ENCODE measurements around the gene RTF1.
"Not testable (repeated sequence)": the region's sequence is repeated elsewhere in the genome, so short reads cannot be mapped to it uniquely, and the experiment has no call there.

Gene RTF1

GRCh38 chr15:41438206-41438605 lies 21.3 kb downstream of the RTF1 start:
- DNase-seq: no peak

- not testable (repeated sequence) for DNase-seq
Measured at GRCh38 chr15:41438745-41439144, 21.9 kb downstream of the RTF1 start.

GRCh38 chr15:41443275-41443674 lies 26.4 kb downstream of the RTF1 start:
- no peak for DNase-seq

GRCh38 chr15:41445399-41445798 lies 28.5 kb downstream of the RTF1 start:
- DNase-seq: no peak

GRCh38 chr15:41462084-41462795 lies 45.3 kb downstream of the RTF1 start:
- DNase-seq: no peak

GRCh38 chr15:41464889-41465580 lies 48.1 kb downstream of the RTF1 start:
- no peak for DNase-seq

GRCh38 chr15:41465822-41466421 lies 49.0 kb downstream of the RTF1 start:
- DNase-seq: no peak

DNA sequence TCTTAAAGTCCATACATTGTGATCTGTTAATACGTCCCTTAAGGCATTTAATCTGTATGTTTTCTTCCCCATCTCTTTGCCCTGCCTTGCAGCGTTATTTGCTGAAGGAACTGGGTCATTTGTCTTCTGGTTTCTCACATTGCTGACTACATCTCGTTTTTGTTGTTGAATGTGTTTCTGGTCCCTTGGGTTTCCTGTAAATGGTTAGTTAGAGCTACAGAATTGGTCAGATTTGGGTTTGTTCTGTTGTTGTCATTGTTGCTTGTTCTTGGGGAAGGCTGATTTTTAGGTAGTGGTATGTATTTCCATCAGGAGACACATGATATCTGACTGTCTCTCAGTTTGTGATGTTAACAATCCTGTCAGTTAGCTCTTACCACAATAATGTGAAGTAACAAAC lies 49.8 kb downstream of the RTF1 start:
- no peak for DNase-seq

GRCh38 chr15:41469644-41470043 lies 52.7 kb downstream of the RTF1 start:
- DNase-seq: not testable (repeated sequence)

GRCh38 chr15:41473418-41473817 lies 56.5 kb downstream of the RTF1 start:
- DNase-seq: no peak

- no peak for DNase-seq
Measured at GRCh38 chr15:41474436-41474835, 57.5 kb downstream of the RTF1 start.

DNA sequence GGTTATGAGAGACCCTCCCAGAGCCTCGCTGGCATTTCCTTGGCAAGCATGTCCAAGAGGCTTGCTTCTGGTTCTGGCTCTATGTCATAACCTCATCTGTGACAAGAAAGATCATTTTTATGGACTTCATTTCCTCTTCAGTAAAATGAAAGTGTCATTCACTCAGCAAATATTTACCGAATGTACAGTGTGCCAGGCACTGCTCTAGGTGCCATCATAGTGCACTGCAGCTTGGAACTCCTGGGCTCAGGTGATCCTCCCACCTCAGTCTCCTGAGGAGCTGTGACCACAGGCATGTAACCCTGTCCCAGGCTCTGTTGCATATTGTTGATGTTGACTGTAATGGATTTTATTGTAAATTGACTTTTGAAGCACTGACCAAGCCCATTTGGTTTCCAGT lies 58.0 kb downstream of the RTF1 start:
- peak; percentile 30 for DNase-seq

- no peak for DNase-seq
Measured at GRCh38 chr15:41476416-41477048, 59.6 kb downstream of the RTF1 start.

GRCh38 chr15:41480396-41481140 lies 63.7 kb downstream of the RTF1 start:
- no peak for DNase-seq

- DNase-seq: no peak
Measured at GRCh38 chr15:41482110-41482877, 65.4 kb downstream of the RTF1 start.

GRCh38 chr15:41483115-41483514 lies 66.2 kb downstream of the RTF1 start:
- no peak for DNase-seq

DNA sequence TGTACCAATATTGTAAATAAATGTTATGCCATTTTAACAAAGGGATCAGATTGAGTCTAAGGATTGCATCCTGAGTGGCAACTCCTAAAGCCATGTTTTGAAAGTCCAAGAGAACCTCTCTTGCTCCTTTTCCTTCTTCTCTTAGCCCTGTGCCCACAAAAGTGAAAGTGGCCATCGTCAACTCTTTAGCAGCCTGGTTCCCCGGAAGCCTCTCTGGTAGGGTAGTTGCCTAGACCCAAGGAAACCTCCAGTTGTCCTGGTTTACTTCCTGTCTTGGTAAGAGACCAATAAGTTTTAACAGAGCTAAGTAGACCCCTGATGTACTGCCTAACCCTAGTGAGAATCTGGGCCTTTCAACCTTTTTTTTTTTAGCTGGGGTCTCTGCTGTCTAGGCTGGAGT lies 66.6 kb downstream of the RTF1 start:
- no peak for DNase-seq

DNA sequence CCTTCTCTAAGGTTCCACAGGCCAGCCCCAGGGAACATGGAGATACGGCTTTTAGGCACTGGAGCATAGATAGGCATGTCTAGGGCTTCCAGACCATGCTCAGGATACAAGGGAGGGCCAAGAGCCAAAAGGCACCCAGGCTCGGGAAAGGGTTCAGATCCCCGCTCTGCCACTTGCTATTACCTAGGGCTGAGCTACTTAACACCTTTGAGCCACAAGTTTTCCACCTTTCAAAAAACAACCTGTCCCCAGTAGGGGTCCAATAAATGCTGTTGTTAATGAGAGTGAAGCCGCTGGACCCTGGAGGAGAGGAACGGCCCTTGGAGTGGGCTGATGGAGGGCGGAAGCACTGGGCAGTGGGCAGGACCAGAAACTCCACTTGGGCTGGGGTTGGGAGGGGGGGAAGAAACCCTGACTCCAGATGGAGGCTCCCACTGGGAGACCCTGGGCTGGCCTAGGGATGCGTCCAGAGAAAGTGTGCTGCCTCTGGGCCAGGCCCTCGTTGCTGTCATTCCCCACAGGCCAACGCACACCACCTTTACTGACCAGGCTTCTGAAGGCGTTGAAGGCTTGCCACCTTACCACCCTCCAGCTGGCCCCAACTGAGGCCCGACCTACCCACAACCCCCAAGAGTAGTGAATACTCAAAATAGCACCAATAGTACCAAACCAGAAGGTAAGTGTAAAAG lies 68.2 kb downstream of the RTF1 start:
- DNase-seq: no peak

DNA sequence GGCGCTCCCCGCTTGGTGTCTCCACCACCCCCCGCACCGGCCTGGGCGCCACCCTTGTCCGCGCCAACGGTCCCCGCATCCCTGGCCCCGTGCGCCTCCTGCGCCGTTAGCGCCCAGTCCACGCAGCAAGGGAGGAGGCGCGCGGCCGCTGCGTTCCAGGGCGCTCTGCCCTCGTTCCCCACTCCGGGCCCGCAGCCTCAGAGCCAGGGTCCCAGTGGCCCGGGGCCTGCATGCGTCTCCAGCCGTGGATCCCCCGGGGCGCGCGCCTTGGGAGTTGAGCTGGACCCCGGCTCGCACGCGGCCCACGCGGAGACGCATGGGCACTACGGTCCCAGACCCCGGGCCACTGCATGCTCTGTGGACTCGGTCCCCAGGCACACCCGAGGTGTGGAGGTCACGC lies 69.4 kb downstream of the RTF1 start:
- DNase-seq: no peak

GRCh38 chr15:41487381-41487780 lies 70.5 kb downstream of the RTF1 start:
- DNase-seq: no peak

- no peak for DNase-seq
Measured at GRCh38 chr15:41487802-41488201, 70.9 kb downstream of the RTF1 start.

DNA sequence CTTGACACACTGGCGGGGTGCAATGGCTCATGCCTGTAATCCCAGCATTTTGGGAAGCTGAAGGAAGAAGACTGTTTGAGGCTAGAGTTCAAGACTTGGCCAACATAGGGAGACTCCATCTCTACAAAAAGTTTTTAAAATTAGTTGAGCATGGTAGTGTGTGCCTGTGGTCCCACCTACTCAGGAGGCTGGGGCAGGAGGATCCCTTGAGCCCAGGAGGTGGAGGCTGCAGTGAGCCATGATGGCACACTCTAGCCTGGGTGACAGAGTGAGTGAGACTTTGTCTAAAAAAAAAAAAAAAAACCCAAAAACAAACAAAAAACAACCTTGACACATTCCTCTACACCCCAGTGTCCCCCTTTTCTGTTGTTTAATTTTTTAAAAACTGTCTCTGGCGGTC lies 72.7 kb downstream of the RTF1 start:
- DNase-seq: no peak

Measured in NCI-H2029 treated with DMSO at 0.1 percent for 48 hours (cell line).